Panc1 (cell line): Measurements from ENCODE around the gene LAMB1. TPM values are rescaled to one million over a fixed set of nuclear protein-coding genes. Genes with fewer than 3 reads are reported as not detected.
A peak's percentile ranks its signal among the peaks of the same experiment; 100 is the strongest.

ENCODE experiments used
- ATAC-seq: fragments of 200-7000 bp; cut with Tn5 transposase; 2 replicates; pipeline ENCODE4 v1.9.1; 2020; ENCODE audit warnings: mild to moderate bottlenecking, moderate library complexity
- BruUV-seq: library from RNA; stranded (reverse); fragments of 400-500 nt; replicated peaks from 2 replicates; lab custom pipeline; 2021; lab: Mats Ljungman, UMichigan
- CTCF ChIA-PET: fragments of 300-600 bp; sonication (Branson Sonifier 250); formaldehyde crosslinking; loops from one replicate; lab custom pipeline; 2022; ENCODE audit warnings: antibody characterized with exemption; lab: Charles Lee
- POLR2A ChIA-PET: fragments of 300-600 bp; sonication (Branson Sonifier 250); formaldehyde crosslinking; loops from one replicate; lab custom pipeline; 2022; ENCODE audit warnings: antibody characterized with exemption; lab: Charles Lee
- DNase-seq: peaks from one replicate; pipeline ENCODE4 v3.0.0-alpha.2; 2010; ENCODE audit warnings: low read depth, low spot score
- H3K27ac ChIP-seq: 2 replicates; pipeline ENCODE4 v1.5.1; 2011; ENCODE audit warnings: mild to moderate bottlenecking, low read length, inconsistent platforms
- H3K27me3 ChIP-seq: fragments of 200-500 bp; sonication (Bioruptor generic); 2 replicates; pipeline ENCODE4 v1.6.0; 2014; ENCODE audit warnings: low read length, inconsistent platforms; ENCODE audit not compliant: control insufficient read depth, insufficient read depth
- H3K36me3 ChIP-seq: fragments of 200-500 bp; sonication (Bioruptor generic); 2 replicates; pipeline ENCODE4 v1.5.1; 2014; ENCODE audit warnings: inconsistent platforms, mild to moderate bottlenecking, low read length, moderate library complexity; ENCODE audit not compliant: control insufficient read depth, insufficient read depth
- H3K4me1 ChIP-seq: 2 replicates; pipeline ENCODE4 v1.5.1; 2011; ENCODE audit warnings: inconsistent platforms, mild to moderate bottlenecking, low read length, moderate library complexity; ENCODE audit not compliant: control insufficient read depth, insufficient read depth
- H3K4me3 ChIP-seq, 2 experiments: 2 replicates each; pipeline ENCODE4 v1.5.1; 2011 to 2012; ENCODE audit warnings: low read depth in 2 of 2, low read length in 2 of 2, mild to moderate bottlenecking in 2 of 2, inconsistent platforms in 1 of 2, moderate library complexity in 1 of 2
- H3K9me3 ChIP-seq: fragments of 200-500 bp; sonication (Bioruptor generic); 2 replicates; pipeline ENCODE4 v1.5.1; 2014; ENCODE audit warnings: low read depth, mild to moderate bottlenecking, inconsistent platforms, low read length, moderate library complexity; ENCODE audit not compliant: control insufficient read depth, insufficient read depth
- CTCF ChIP-seq: fragments of 450-650 bp; IDR thresholded peaks from 2 replicates; pipeline ENCODE4 v1.5.1; 2017; ENCODE audit warnings: mild to moderate bottlenecking
- POLR2AphosphoS5 ChIP-seq: IDR thresholded peaks from 2 replicates; pipeline ENCODE4 v1.6.1; 2012; ENCODE audit warnings: mild to moderate bottlenecking, low read depth, low read length, moderate library complexity
- SIN3A ChIP-seq: IDR thresholded peaks from 2 replicates; pipeline ENCODE4 v1.6.1; 2012; ENCODE audit warnings: low read depth, mild to moderate bottlenecking, low read length, moderate library complexity, borderline replicate concordance; ENCODE audit not compliant: insufficient read depth
- TCF7L2 ChIP-seq: IDR thresholded peaks from 2 replicates; pipeline ENCODE4 v1.6.1; 2011; ENCODE audit warnings: mild to moderate bottlenecking, low read depth, low read length, inconsistent platforms
- in situ Hi-C: cut with HindIII; loops from 2 replicates; pipeline ENCODE4 v1.10.0; 2016; ENCODE audit warnings: low sequenced_read_pairs, low pct_unique_long_range_greater_than_20kb
- intact Hi-C: fragments of 100-400 bp; cut with micrococcal nuclease; formaldehyde crosslinking; loops from one replicate; pipeline ENCODE4 v1.10.0; 2022; ENCODE audit not compliant: unreplicated experiment
- total RNA-seq: library from RNA; stranded (reverse); gene quantifications from one replicate; pipeline ENCODE4 v1.2.1, GENCODE V29; 2021; ENCODE audit not compliant: unreplicated experiment
- TF ChIP-seq, protein P1 (sequence below), 2 experiments: IDR thresholded peaks; 2 replicates each; pipeline ENCODE4 v1.6.1; 2011 to 2012; ENCODE audit warnings: low read depth in 2 of 2, control low read depth in 1 of 2, low read length in 1 of 2, mild to moderate bottlenecking in 1 of 2, moderate library complexity in 1 of 2; ENCODE audit not compliant: insufficient read depth in 1 of 2

LAMB1 gene
- total RNA-seq, 1 experiment from 2014 or later: 204 TPM

- DNase-seq (no peak), ATAC-seq (no peak)
- Histone ChIP-seq H3K4me1 (peaks cover 60% of the 10 kb centered on the region), H3K27me3 (no peaks in the 10 kb centered on the region), H3K9me3 (no peaks in the 10 kb centered on the region), H3K36me3 (no peaks in the 10 kb centered on the region), H3K27ac (peak overlapping the region; percentile 71), H3K4me3 (no peak overlapping the region)
- in situ Hi-C loops: no loop called here
- no TSS peak for BruUV-seq
- intact Hi-C loops: loop anchor here (10.0 kb wide), 1 partner anchor 79 kb away; no protein-coding TSS in a partner anchor
- CTCF ChIA-PET: interaction anchor here (0.6 to 2.2 kb wide), 2 partner anchors 12 to 70 kb away, joined by 3 to 8 read pairs; no protein-coding TSS in a partner anchor
- POLR2A ChIA-PET: interaction anchor here (0.6 kb wide), 1 partner anchor 82 kb away, joined by 10 read pairs; no protein-coding TSS in a partner anchor
- TF ChIP-seq, protein P1, sequence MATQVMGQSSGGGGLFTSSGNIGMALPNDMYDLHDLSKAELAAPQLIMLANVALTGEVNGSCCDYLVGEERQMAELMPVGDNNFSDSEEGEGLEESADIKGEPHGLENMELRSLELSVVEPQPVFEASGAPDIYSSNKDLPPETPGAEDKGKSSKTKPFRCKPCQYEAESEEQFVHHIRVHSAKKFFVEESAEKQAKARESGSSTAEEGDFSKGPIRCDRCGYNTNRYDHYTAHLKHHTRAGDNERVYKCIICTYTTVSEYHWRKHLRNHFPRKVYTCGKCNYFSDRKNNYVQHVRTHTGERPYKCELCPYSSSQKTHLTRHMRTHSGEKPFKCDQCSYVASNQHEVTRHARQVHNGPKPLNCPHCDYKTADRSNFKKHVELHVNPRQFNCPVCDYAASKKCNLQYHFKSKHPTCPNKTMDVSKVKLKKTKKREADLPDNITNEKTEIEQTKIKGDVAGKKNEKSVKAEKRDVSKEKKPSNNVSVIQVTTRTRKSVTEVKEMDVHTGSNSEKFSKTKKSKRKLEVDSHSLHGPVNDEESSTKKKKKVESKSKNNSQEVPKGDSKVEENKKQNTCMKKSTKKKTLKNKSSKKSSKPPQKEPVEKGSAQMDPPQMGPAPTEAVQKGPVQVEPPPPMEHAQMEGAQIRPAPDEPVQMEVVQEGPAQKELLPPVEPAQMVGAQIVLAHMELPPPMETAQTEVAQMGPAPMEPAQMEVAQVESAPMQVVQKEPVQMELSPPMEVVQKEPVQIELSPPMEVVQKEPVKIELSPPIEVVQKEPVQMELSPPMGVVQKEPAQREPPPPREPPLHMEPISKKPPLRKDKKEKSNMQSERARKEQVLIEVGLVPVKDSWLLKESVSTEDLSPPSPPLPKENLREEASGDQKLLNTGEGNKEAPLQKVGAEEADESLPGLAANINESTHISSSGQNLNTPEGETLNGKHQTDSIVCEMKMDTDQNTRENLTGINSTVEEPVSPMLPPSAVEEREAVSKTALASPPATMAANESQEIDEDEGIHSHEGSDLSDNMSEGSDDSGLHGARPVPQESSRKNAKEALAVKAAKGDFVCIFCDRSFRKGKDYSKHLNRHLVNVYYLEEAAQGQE (IDR thresholded peaks at IDR 0.05; ENCODE audit: insufficient read depth in 1 of 2, low read depth in 2 of 2, low read length in 1 of 2): no peak
- TF ChIP-seq SIN3A: no peak
- no peak for TF ChIP-seq TCF7L2
- TF ChIP-seq POLR2AphosphoS5: no peak
- TF ChIP-seq CTCF: no peak
Measured at GRCh38 chr7:108015740-108016139, 12.8 kb upstream of the LAMB1 start.

- POLR2A ChIA-PET: interaction anchor here (0.6 kb wide), 2 partner anchors 15 to 82 kb away, joined by 5 to 10 read pairs; no protein-coding TSS in a partner anchor
- ATAC-seq (peak; percentile 83), DNase-seq (no peak)
- Histone ChIP-seq H3K27me3 (no peaks in the 10 kb centered on the region), H3K36me3 (no peaks in the 10 kb centered on the region), H3K9me3 (no peaks in the 10 kb centered on the region), H3K27ac (peak overlapping the region; percentile 71), H3K4me3 (no peak overlapping the region), H3K4me1 (peaks cover 67% of the 10 kb centered on the region)
- CTCF ChIA-PET: interaction anchor here (0.6 to 2.2 kb wide), 2 partner anchors 11 to 69 kb away, joined by 3 to 8 read pairs; no protein-coding TSS in a partner anchor
- no TSS peak for BruUV-seq
- in situ Hi-C loops (no loop called here), intact Hi-C loops (loop anchor here (10.0 kb wide), 1 partner anchor 80 kb away; no protein-coding TSS in a partner anchor)
- TF ChIP-seq, protein P1 (IDR thresholded peaks at IDR 0.05; ENCODE audit: insufficient read depth in 1 of 2, low read depth in 2 of 2, low read length in 1 of 2): peak in 1 of 2 experiments; percentile 46; a peak in 1 of 4 replicates
- no peak for TF ChIP-seq CTCF
- TF ChIP-seq SIN3A: no peak
- peak; percentile 71 for TF ChIP-seq POLR2AphosphoS5
- TF ChIP-seq TCF7L2: peak; percentile 98
Measured at GRCh38 chr7:108014747-108015682, 12.1 kb upstream of the LAMB1 start.
